Progenitor cell of endocrine pancreas (in vitro differentiated cells): ENCODE data around the gene OR1I1. TPM values are rescaled to one million over a fixed set of nuclear protein-coding genes. Genes with fewer than 3 reads are reported as not detected.

Experiments
- DNase-seq: peaks from one replicate; pipeline ENCODE4 v3.0.0; 2021; ENCODE audit warnings: low spot score; ENCODE audit not compliant: unreplicated experiment
- H3K27ac Mint-ChIP-seq: 2 replicates; pipeline ENCODE4 v1.8.0; 2021; ENCODE audit warnings: mild to moderate bottlenecking, moderate library complexity, mixed read lengths
- H3K27me3 Mint-ChIP-seq: 2 replicates; pipeline ENCODE4 v1.8.0; 2021; ENCODE audit warnings: mixed read lengths
- H3K36me3 Mint-ChIP-seq: 2 replicates; pipeline ENCODE4 v1.8.0; 2022; ENCODE audit warnings: mixed read lengths; ENCODE audit not compliant: insufficient read depth
- H3K4me1 Mint-ChIP-seq: 2 replicates; pipeline ENCODE4 v1.8.0; 2021; ENCODE audit warnings: low read depth, mixed read lengths
- H3K4me3 Mint-ChIP-seq: 2 replicates; pipeline ENCODE4 v1.8.0; 2021; ENCODE audit warnings: low read depth, mild to moderate bottlenecking, moderate library complexity, mixed read lengths
- H3K9me3 Mint-ChIP-seq: 2 replicates; pipeline ENCODE4 v1.8.0; 2021; ENCODE audit warnings: low read depth, mixed read lengths
- long read RNA-seq: library from polyadenylated mRNA; unstranded; transcript quantifications from one replicate; pipeline ENCODE4 v2.0.0, GENCODE V29; 2020
- total RNA-seq: library from RNA; stranded (reverse); gene quantifications from 2 replicates; pipeline ENCODE4 v1.2.1, GENCODE V29; 2021
- TF ChIP-seq, protein P1 (sequence below): fragments of 200-600 bp; sonication (generic); IDR thresholded peaks from one replicate; pipeline ENCODE4 v1.5.0; 2021; ENCODE audit warnings: antibody characterized with exemption, mild to moderate bottlenecking; ENCODE audit not compliant: unreplicated experiment

The OR1I1 gene
- not detected in 2 replicates for total RNA-seq
- long read RNA-seq: 0 reads

DNA sequence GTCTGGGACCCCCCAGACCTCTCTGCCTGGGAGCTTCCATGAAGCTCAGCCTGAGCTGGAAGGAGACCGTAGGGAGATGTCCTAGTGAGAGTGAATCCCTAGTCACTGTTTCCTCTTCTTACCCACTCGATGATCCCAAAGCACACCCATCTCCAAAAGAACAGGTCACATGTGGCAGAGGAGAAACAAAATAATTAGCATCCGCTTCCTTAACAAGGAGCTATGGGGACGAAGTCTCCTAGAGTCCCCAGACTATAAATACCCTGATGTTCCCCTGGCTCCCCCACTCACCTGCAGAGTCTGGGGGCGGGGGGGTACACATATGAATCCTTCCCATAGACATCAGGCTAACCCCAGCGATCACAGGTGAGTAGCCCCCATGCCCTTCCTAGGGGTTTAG, at the start of gene OR1I1:
OR1I1 (plus strand) TSS at position 301 of the 400 bp plus-strand sequence. CDS start 4,855 bp downstream, outside the sequence.
- H3K27ac Mint-ChIP-seq: no peak within 1 kb of the TSS
- H3K27me3 Mint-ChIP-seq: peaks cover 11% of the 10 kb centered on the region
- H3K4me3 Mint-ChIP-seq: no peak within 1 kb of the TSS
- H3K4me1 Mint-ChIP-seq: no peaks in the 10 kb centered on the region
- no peaks in the 10 kb centered on the region for H3K36me3 Mint-ChIP-seq
- no peak for DNase-seq
- TF ChIP-seq, protein P1, sequence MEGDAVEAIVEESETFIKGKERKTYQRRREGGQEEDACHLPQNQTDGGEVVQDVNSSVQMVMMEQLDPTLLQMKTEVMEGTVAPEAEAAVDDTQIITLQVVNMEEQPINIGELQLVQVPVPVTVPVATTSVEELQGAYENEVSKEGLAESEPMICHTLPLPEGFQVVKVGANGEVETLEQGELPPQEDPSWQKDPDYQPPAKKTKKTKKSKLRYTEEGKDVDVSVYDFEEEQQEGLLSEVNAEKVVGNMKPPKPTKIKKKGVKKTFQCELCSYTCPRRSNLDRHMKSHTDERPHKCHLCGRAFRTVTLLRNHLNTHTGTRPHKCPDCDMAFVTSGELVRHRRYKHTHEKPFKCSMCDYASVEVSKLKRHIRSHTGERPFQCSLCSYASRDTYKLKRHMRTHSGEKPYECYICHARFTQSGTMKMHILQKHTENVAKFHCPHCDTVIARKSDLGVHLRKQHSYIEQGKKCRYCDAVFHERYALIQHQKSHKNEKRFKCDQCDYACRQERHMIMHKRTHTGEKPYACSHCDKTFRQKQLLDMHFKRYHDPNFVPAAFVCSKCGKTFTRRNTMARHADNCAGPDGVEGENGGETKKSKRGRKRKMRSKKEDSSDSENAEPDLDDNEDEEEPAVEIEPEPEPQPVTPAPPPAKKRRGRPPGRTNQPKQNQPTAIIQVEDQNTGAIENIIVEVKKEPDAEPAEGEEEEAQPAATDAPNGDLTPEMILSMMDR: no peak
- peaks cover 3% of the 10 kb centered on the region for H3K9me3 Mint-ChIP-seq

DNA sequence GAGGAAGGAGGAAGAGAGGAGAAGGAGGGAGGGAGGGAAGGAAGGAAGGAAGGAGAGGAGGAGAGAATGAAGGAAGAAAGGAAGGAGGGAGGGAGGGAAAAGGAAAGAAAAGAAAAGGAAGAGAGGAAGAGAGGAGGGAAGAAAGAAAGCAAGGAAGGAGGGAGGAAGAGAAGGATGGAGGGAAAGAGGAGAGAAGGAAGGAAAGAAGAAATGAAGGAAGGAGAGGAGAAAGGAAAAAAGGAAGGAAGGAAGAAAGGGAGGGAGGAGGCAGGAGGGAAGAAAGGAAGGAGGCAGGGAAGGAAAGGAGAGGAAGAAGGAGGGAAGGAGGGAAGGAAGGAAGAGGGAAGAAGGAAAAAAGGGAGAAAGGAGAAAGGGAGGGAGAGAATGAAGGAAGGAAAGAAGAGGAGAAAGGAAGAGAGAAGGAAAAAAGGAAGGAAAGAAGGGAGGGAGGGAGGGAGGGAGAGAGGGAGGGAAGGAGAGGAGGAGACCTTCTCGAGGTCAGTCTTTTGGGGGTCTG, 46.2 kb upstream of the OR1I1 start:
- no peak overlapping the region for H3K27ac Mint-ChIP-seq
- DNase-seq: no peak
- TF ChIP-seq, protein P1: no peak
- no peak overlapping the region for H3K4me3 Mint-ChIP-seq
- no peaks in the 10 kb centered on the region for H3K27me3 Mint-ChIP-seq
- H3K36me3 Mint-ChIP-seq: peaks cover 1% of the 10 kb centered on the region
- no peaks in the 10 kb centered on the region for H3K4me1 Mint-ChIP-seq
- H3K9me3 Mint-ChIP-seq: peaks cover 45% of the 10 kb centered on the region

DNA sequence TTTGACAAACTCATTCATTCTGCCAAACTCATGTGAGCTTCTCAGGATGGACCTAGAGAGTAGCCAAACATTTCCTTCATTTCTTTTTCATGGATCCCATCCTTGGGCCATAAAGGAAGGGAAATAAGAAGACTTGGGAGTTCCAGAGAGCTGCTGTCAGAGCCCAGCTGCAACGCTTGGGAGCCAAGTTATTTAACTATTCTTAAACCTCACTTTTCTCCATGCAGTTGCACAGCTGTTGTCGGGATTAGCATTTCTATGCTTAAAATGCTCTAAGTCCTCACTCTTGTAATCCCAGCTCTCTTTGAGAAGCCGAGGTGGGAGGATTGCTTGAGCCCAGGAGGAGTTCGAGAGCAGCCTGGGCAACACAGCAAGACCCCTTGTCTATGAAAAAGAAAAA, 44.4 kb upstream of the OR1I1 start:
- Mint-ChIP-seq H3K27me3 (no peaks in the 10 kb centered on the region), H3K4me1 (no peaks in the 10 kb centered on the region), H3K9me3 (peaks cover 36% of the 10 kb centered on the region), H3K4me3 (no peak overlapping the region), H3K36me3 (peaks cover 1% of the 10 kb centered on the region), H3K27ac (no peak overlapping the region)
- DNase-seq: no peak
- TF ChIP-seq, protein P1: no peak

DNA sequence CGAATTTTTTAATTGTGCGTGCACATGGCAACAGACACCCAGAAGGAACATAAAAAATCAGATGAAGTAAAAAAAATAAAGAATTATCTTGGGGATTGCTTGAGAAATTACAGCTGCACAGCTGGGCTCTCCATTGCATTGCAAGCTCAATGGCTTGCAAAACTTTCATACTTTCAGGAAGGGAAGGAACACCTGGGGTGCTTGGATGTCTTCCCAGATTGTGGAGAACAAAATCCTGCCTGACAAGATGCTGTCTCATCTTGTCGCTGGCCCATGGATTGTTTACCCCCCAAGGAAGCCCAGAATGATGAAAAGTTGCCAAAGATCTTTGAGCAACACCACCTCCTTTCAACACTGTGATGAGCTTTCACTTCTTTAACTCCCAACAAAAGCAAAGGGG, 43.7 kb upstream of the OR1I1 start:
- H3K4me3 Mint-ChIP-seq: no peak overlapping the region
- no peak overlapping the region for H3K27ac Mint-ChIP-seq
- no peaks in the 10 kb centered on the region for H3K27me3 Mint-ChIP-seq
- peaks cover 36% of the 10 kb centered on the region for H3K9me3 Mint-ChIP-seq
- peaks cover 1% of the 10 kb centered on the region for H3K36me3 Mint-ChIP-seq
- no peak for DNase-seq
- H3K4me1 Mint-ChIP-seq: no peaks in the 10 kb centered on the region
- TF ChIP-seq, protein P1: no peak

- H3K9me3 Mint-ChIP-seq: peaks cover 30% of the 10 kb centered on the region
- TF ChIP-seq, protein P1: no peak
- no peaks in the 10 kb centered on the region for H3K27me3 Mint-ChIP-seq
- DNase-seq: no peak
- no peaks in the 10 kb centered on the region for H3K4me1 Mint-ChIP-seq
- H3K36me3 Mint-ChIP-seq: peaks cover 1% of the 10 kb centered on the region
- no peak overlapping the region for H3K27ac Mint-ChIP-seq
- H3K4me3 Mint-ChIP-seq: no peak overlapping the region
Measured at GRCh38 chr19:15042003-15042402, 40.0 kb upstream of the OR1I1 start.
